SKM-1 treated with dmso at 0.1 percent for 144 hours (cell line): ENCODE measurements around the gene ZNF316.

Source experiments
- DNase-seq: peaks from one replicate; lab custom pipeline; 2025; ENCODE audit not compliant: unreplicated experiment; lab: John Stamatoyannopoulos, UW

ZNF316 gene

GRCh38 chr7:6621195-6622133 lies 15.7 kb upstream of the ZNF316 start:
- no peak for DNase-seq

DNA sequence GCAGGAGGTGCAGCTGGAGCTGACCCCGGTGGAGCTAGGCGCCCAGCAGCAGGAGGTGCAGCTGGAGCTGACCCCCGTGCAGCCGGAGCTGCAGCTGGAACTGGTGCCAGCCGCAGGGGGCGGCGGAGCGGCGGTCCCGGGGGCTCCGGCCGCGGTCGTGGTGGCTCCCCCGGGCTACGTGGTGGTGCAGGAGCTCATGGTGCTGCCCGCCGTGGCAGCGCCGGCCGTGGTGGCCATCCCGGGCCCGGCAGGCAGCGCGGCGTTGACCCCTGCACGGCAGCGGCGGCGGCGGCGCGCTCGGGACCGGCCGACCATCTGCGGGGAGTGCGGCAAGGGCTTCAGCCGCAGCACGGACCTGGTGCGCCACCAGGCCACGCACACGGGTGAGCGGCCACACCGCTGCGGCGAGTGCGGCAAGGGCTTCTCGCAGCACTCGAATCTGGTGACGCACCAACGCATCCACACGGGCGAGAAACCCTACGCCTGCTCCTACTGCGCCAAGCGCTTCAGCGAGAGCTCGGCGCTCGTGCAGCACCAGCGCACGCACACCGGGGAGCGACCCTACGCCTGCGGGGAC lies 14.9 kb upstream of the ZNF316 start:
- DNase-seq, result no peak

DNA sequence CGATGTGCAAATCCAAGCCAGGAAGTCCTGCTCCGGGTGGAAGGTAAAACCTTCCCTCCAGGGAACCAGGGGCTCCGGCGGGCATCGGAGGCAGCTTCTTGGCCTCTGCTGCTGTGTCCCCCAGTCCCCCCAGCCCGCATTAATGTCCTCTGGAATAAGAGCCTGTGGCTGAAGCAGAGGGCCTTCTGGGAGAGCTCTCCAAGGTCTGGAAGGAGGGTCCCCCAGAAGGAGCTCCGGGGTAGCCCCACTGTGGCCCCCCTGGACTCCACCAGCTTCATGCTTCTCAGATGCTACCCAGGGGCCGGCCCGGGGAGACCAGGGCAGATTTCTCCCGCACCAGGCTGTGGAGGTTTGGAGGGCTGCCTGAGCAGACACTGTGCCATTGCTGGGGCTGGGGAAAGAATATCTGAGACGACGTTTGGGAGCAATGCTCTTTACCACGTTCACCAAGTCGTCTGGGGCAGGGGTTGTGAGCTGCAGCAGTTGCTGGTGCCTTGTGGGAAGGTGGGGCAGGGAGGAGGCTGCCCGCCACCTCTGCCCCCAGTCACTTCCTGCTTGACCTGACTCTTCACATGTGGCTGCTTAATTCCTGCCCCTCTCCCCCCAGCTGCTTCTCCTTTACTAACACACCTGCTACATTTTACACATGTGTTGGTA lies 13.4 kb upstream of the ZNF316 start:
- DNase-seq, result no peak

- no peak for DNase-seq
Observed at GRCh38 chr7:6624246-6624611, 12.9 kb upstream of the ZNF316 start.

DNA sequence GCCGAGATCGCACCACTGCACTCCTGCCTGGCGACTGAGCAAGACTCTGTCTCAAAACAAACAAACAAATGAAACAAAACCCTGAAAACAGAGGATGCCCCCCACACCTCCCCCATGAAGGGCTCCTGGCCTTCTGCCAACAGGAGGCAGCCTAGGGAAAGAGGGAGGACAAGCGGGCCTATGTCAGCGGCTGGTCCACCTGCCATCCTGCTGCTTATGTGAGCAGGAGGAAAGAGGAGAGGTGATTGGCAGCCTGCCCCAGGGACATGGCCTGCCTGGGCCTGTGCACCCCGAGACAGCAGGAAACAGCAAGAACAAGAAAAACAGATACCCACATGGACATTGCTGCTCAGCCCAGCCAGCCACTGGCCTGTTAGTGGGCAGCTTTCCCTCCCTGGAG lies 9.1 kb upstream of the ZNF316 start:
- DNase-seq, result no peak

GRCh38 chr7:6630007-6630849 lies 6.9 kb upstream of the ZNF316 start:
- DNase-seq, result no peak

- DNase-seq, result no peak
Observed at GRCh38 chr7:6631605-6632004, 5.5 kb upstream of the ZNF316 start.

DNA sequence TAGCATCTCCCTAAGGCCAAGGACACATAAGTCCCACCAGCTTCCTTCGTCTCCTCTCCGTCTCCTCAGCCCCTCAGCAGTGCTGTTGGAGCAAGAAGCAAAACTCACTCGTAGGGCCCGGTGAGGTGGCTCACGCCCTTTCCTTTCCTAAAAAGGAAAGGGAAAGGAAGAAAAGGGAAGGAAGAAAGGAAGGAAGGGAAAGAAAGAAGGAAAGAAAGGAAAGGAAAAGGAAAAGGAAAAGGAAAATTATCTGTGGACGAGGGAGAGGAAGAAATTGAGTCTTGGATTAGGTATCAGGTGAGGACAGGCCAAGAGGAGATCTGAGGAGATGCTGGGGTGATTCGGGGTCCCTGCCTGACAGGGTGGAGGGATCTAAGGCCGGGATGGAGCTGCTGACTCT lies 3.1 kb upstream of the ZNF316 start:
- no peak for DNase-seq

DNA sequence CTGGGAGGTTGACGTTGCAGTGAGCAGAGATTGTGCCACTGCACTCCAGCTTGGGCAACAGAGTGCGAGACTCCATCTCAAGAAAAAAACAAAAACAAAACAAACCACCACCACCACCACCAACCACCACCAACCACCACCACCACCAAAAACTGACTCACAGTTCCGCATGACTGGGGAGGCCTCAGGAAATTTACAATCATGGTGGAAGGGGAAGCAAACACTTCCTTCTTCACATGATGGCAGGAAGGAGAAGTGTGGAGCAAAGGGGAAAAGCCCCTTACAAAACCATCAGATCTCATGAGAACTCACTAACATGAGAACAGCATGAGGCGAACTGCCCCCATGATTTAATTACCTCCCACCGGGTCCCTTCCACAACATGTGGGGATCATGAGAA lies 2.1 kb upstream of the ZNF316 start:
- DNase-seq, result peak; percentile 44

DNA sequence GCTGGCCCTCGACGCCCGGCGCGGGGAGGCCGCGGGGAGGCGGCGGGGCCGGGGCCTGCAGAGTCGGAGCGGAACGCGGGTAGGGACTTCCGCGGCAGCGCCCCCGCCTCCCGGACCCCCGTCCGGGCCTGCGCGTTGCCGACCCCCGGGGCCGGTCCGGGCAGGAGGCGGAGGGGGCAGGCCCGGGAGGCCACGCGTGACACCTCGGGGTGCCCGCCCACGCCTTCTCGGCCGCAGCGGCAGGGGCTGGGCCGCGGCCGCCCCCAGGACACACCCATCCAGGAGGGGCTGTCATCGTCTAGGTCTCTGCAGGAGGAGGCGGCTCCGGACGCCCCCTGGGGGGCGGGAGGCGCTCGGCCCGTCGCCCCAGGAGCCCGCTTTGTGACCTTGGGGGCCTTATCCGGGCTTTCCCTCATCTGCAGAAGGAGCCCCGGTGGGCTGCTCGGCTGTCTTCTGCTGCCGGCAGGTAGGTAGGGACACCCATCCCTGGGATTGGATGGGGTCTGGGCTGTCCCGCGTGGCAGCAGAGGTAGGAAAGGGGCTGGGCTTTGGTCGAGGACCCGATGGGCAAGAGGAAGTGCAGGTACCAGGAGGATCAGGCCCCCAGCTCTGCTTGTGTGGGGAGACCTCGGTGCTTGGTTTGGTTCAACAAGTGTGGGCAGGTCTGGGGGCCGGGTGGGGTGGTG lies 569 bp downstream of the ZNF316 start:
- DNase-seq, result peak; percentile 26

DNA sequence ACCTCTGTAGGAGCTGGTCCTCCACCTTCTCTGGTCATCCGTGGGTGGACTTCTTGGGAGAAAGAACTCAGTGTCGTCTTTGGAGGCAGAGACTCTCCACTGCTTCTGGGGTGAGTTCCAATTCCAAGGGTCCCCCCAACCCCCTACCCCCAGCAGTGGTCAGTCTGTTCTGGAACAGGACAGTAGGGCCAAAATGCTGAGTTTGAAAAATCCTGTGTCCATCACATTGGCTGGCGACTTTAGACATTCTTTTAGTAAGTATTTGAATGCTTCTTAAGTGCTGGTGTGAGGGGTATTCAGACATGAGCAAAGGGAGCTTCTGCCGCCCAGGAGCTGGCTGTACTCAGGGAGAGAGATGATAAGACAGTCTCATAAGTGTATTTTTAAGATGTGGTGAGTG lies 1.9 kb downstream of the ZNF316 start:
- no peak for DNase-seq

DNA sequence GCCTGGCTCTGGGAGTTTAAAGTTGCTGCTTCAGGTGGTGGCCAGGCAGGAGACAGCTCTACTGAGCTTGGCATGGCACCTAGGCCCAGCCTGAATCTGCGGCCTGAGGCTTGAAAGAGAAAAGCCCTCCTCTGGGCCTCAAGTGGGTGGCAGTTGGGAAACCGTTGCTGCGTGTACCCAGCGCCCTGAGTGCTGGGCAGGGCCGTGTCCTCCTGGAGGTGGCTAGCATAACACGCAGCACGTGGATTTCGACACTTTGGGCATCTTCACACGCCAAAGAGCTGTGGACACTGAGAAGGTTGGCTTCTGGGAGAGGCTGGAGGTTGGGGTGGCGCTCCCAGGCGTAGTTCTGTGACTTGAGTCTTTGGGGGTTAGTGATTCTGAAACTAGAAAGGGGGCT lies 2.5 kb downstream of the ZNF316 start:
- no peak for DNase-seq

GRCh38 chr7:6640246-6640721 lies 3.2 kb downstream of the ZNF316 start:
- no peak for DNase-seq

GRCh38 chr7:6641305-6642035 lies 4.4 kb downstream of the ZNF316 start:
- no peak for DNase-seq

DNA sequence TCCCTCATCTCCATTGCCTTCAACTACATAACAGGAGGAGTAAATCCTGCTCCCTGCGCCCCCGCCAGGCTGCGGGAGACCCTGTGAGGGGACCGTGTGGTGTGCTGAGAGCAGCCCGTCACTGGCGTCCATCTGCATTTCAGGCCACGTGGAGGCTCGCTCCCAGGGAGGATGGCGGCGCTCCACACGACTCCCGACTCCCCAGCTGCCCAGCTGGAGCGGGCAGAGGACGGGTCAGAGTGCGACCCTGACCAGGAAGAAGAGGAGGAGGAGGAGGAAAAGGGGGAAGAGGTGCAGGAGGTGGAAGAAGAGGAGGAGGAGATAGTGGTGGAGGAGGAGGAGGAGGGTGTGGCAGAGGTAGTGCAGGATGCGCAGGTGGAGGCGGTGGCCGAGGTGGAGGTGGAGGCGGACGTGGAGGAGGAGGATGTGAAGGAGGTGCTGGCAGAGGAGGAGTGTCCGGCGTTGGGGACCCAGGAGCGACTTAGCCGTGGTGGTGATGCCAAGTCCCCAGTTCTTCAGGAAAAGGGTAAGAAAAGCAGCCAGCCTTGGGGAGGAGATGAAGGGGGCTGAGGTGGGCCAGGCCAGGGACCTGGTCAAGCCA lies 5.2 kb downstream of the ZNF316 start:
- no peak for DNase-seq

DNA sequence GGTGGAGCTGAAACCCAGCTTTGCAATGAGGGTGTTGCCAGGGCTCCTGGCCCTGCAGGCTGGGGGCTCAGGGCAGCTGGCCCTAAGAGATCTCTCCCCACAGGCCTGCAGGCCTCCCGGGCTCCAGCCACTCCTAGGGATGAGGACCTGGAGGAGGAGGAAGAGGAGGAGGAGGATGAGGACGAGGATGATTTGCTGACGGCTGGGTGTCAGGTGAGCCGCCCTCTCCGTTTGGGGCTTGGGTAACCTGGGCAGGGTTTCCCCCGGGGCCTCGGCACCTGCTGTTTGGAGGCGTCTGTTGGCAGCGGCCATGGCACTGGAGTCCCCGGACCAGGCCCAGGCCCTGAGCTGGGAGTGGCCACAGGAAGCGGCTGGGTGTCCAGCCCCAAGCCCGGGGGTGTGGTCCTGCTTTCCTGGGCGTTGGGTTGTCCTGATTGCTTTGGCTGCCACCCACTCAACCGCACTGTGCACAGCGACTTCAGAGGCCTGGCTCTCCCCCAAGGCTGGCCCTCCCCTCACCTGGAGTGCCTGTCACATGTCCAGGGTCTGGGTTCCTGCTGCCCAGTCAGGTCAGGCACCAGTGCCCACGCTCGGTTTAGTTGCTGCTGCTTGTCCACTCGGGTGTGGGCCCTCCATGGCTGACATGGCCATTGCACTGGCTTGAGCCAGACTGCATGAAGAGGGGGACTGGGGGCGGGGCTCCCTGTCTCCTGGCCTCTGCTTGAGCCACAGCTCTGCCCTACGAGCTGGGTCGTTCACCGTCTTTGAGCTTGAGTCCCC lies 5.9 kb downstream of the ZNF316 start:
- DNase-seq, result no peak

DNA sequence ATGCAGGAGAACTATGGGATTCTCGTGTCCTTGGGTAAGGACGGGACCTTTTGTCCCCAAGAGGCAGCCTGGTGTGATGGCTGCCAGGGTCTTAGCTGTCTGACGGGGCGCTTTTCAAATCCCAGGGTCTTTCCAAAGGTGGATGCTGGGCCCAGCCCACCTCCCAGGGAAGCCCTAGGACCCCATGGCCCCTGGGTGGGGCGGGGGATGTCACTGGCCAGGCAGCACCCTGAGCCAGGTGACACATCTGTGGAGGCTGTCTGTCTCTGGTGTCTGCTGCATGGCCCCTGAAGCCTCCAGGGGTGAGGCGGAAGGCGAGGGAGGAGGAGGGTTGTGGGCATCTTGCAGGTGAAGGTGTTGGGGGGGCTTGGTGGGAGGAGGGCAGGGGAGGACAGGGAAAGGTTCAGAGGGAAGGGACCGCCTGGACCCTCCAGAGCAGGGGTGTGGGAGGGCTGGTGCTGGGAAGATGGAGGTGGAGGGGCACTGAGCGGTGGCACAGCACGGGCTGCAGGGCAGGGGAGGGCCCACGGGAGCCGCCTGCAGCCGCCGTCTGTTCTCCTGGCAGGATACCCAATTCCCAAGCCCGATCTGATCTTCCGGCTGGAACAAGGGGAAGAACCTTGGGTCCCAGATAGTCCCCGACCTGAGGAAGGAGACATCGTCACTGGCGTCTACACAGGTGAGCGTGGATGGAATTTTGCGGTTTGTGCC lies 7.0 kb downstream of the ZNF316 start:
- no peak for DNase-seq

- DNase-seq, result no peak
Observed at GRCh38 chr7:6644728-6645127, 7.6 kb downstream of the ZNF316 start.
